ENCODE measurements around the gene DOC2B.
"Not testable (repeated sequence)": the region's sequence is repeated elsewhere in the genome, so short reads cannot be mapped to it uniquely, and the experiment has no call there.

The DOC2B gene

GRCh38 chr17:227078-227945, 45.9 kb upstream of the DOC2B start:
- TF ChIP-seq, protein P1, sequence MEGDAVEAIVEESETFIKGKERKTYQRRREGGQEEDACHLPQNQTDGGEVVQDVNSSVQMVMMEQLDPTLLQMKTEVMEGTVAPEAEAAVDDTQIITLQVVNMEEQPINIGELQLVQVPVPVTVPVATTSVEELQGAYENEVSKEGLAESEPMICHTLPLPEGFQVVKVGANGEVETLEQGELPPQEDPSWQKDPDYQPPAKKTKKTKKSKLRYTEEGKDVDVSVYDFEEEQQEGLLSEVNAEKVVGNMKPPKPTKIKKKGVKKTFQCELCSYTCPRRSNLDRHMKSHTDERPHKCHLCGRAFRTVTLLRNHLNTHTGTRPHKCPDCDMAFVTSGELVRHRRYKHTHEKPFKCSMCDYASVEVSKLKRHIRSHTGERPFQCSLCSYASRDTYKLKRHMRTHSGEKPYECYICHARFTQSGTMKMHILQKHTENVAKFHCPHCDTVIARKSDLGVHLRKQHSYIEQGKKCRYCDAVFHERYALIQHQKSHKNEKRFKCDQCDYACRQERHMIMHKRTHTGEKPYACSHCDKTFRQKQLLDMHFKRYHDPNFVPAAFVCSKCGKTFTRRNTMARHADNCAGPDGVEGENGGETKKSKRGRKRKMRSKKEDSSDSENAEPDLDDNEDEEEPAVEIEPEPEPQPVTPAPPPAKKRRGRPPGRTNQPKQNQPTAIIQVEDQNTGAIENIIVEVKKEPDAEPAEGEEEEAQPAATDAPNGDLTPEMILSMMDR (IDR thresholded peaks at IDR 0.05; ENCODE audit: low read depth, low read length): no peak
- H3K4me3 ChIP-seq (ENCODE audit: low read depth, low read length): no peak overlapping the region
- no peak for DNase-seq (ENCODE audit: low read depth, low spot score)
- in situ Hi-C loops (cut with HindIII; ENCODE audit: low sequenced_read_pairs): no loop called here

GRCh38 chr17:226108-227077, 44.9 kb upstream of the DOC2B start:
- in situ Hi-C loops (cut with HindIII; ENCODE audit: low sequenced_read_pairs): no loop called here
- no peak for DNase-seq (ENCODE audit: low read depth, low spot score)
- TF ChIP-seq, protein P1 (IDR thresholded peaks at IDR 0.05; ENCODE audit: low read depth, low read length): no peak
- H3K4me3 ChIP-seq (ENCODE audit: low read depth, low read length): no peak overlapping the region

DNA sequence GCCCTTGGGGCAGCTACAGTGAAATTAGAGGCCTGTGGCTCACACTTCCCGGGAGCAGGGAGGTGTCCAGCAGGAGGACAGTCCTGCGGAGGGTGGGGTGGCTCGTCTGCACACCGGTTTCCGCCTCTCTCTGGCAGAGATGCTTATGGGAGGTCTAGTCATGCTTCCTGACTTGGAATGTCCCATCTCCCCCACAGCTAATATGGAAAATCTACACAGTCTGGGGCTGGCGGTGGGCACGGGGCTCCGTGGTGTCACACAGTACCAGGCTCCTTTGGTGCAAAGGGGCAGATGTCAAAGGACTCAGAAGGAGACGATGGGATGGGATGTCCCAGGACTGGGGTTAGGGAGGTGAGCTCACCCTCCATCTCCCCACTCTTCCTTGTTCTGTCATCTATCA, 44.1 kb upstream of the DOC2B start:
- TF ChIP-seq, protein P1 (IDR thresholded peaks at IDR 0.05; ENCODE audit: low read depth, low read length): no peak
- DNase-seq (ENCODE audit: low read depth, low spot score): no peak
- no peak overlapping the region for H3K4me3 ChIP-seq (ENCODE audit: low read depth, low read length)
- in situ Hi-C loops (cut with HindIII; ENCODE audit: low sequenced_read_pairs): no loop called here

GRCh38 chr17:224576-224975, 43.1 kb upstream of the DOC2B start:
- DNase-seq (ENCODE audit: low read depth, low spot score); in situ Hi-C loops (cut with HindIII; ENCODE audit: low sequenced_read_pairs); H3K4me3 ChIP-seq (ENCODE audit: low read depth, low read length): not testable (repeated sequence)

DNA sequence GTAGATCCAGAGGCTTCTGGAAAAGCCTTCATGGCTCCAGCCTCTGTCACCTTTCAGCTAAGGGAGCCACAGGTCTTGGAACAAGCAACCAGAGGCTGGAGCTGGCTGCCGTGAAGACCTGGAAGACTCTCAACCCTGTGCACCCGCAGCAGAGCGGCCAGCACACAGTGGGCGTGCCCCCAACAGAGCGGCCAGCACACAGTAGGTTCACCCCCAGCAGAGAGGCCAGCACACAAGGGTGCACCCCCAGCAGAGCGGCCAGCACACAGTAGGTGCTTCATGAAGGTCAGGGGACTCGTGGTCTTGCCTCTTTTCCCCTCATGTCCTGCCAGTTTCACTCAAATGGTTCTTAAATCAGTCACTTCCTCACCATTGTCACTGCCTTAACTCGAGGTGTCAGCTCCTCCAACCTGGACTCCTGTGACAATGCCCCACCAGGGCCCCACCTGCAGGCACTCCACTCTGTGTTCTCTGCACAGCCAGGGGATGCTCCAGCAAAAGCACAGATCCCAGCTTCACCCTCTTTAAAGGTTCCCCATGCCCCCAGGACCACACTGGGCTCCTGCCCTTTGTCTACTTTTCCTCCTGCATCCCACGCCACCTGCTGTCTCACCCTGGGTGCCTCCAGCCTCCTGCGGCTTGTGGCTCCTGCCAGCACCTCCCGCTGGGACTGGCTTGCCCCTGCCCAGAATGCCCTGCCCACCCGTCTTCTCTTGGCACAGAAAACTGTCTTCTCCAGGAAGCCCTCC, 42.4 kb upstream of the DOC2B start:
- no peak overlapping the region for H3K4me3 ChIP-seq (ENCODE audit: low read depth, low read length)
- no peak for DNase-seq (ENCODE audit: low read depth, low spot score)
- TF ChIP-seq, protein P1 (IDR thresholded peaks at IDR 0.05; ENCODE audit: low read depth, low read length): no peak
- in situ Hi-C loops (cut with HindIII; ENCODE audit: low sequenced_read_pairs): no loop called here

DNA sequence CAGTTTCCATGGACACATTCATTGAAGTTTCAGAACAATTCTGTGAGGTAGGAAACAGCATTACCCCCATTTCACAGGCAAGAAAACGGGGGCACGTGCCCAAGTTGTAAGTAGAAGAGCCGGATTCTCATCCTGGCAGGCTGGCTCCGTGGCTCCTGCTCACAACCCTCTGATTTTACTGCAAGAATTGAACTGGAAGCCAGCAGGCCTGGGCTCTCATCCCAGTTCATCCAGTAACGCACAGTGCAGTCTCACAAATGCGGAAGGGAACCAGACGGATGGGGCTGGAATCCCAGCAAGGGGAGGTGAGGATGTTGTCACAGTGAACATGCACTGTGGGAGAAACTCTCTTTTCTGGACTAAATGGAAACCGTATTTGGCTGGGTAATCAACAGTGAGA, 40.7 kb upstream of the DOC2B start:
- TF ChIP-seq, protein P1 (IDR thresholded peaks at IDR 0.05; ENCODE audit: low read depth, low read length): no peak
- in situ Hi-C loops (cut with HindIII; ENCODE audit: low sequenced_read_pairs): no loop called here
- DNase-seq (ENCODE audit: low read depth, low spot score): no peak
- H3K4me3 ChIP-seq (ENCODE audit: low read depth, low read length): no peak overlapping the region

Data from astrocyte of the spinal cord (primary cell).